NCI-H82 treated with DMSO at 0.1 percent for 48 hours (cell line): ENCODE measurements around the gene AFF1.

Experiments
- DNase-seq: peaks from one replicate; lab custom pipeline; 2025; ENCODE audit not compliant: unreplicated experiment; lab: John Stamatoyannopoulos, UW

The AFF1 gene

GRCh38 chr4:86947501-86948120 lies 12.8 kb downstream of the AFF1 start:
- no peak for DNase-seq

GRCh38 chr4:86948276-86948675 lies 13.5 kb downstream of the AFF1 start:
- no peak for DNase-seq

DNA sequence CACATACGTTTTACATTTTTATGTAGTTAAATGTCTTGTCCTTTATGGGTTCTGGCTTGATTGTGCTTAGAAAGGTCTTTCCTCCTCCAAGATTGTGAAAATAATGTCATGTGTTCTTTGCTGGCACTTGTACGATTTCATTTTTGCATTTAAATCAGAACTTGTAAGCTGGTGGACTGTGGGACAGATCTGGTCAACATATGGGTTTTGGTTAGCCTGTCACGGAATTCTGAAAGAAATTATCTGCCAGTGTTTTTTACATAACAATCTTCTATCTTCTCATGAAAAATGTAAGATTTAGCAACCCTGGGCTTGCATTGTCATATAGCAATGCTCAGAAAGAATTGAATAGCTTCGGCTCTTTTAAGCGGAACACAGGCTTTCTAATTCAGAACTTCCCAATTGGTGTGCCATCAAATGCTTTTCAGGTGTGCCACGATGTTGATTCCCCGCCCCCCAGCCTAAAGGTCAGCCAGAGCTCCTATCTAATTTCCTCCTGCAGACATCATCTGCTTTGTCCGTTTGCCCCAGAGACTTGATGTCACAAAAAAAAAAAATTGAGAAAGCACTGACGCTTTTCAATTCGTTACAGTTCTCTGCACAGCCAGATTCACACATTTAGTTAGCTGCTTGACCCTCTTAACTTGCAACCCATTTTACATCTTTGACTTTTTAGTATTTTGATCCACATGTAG lies 16.2 kb downstream of the AFF1 start:
- no peak for DNase-seq

GRCh38 chr4:86955888-86956451 lies 21.2 kb downstream of the AFF1 start:
- DNase-seq: no peak

GRCh38 chr4:86957215-86957614 lies 22.4 kb downstream of the AFF1 start:
- DNase-seq: no peak

DNA sequence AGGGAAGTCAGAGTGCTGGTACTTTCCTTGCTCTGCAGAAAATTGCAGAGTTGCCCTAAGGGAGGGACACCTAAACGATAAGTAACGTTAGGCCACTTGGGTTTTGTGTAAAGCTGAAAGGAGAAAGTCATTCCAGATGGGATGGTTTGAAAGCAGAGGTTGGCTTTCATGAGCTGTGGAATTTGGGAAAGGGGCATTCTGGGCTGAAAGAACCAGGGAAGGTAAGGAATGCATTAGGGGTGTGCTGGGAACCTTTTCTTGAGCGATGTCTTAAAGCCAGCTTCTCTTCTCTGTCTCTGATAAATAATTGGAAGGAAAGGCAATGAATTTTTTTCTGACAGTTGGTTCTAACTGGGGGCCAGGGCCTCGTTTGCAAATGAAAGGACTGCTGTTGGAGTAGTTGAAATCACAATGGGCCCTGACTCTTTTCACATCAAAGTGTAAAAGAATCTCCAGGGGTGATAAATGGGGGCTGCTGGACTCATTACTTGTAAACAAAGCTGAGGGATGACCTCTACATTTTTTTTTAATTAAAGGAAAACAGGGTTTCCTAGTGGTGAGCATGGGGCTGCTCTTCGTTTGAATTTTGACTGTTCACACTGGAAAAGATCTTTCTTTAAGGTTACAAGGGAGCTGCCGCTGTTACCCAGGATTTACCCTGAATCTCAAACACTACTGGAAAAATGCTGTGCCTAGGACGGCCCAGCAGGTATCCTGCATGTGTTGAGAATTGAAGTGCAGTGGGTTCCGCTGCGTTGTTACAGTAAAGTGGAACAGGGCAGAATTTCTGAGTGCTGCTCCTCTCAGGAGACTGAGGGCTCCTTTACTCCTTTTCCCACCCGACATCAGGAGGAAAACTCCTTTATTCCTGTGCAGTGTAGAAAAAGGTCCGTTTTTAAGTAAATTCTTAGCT lies 25.0 kb downstream of the AFF1 start:
- no peak for DNase-seq

DNA sequence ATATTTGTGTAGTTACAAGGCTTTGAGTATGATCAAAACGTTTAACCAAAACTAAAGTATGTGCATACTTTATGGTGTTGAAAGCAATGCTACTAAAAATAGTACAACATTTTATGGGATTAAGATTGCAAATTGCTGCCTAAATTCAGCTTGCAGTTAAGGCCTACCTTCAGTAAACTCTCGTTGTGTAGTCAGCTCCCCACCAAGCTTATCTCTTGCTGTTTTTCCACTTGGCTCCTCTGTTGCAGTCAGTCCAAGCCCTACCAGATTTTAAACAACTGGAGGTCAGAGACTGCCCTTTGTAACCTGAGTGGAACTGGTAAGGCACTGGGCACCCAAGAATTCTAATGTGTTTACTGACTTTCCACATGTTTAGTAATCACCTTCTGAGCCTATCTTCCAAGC lies 25.7 kb downstream of the AFF1 start:
- DNase-seq: no peak

DNA sequence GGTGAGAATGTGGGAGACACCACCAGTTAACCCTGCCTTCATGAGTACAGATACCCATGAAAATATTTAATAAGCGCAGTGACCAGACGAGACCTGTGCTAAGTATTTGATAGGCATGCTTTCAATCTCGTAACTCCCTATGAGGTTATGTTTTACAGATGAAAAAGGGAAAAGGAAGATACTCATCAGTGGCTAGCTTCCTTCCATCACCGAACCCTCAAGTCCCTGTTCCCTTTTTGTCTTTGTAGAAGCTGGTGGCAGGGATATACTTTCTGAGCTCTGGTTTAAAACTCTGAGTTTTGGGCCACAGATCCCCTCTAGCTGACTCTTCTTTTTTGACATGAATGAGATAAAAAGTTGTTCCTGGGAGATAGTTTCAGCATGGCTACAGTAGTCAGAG lies 26.3 kb downstream of the AFF1 start:
- DNase-seq: no peak

GRCh38 chr4:86961605-86962295 lies 26.9 kb downstream of the AFF1 start:
- peak; percentile 17 for DNase-seq

- no peak for DNase-seq
Measured at GRCh38 chr4:86963697-86964096, 28.9 kb downstream of the AFF1 start.

- DNase-seq: no peak
Measured at GRCh38 chr4:86965019-86965976, 30.5 kb downstream of the AFF1 start.

DNA sequence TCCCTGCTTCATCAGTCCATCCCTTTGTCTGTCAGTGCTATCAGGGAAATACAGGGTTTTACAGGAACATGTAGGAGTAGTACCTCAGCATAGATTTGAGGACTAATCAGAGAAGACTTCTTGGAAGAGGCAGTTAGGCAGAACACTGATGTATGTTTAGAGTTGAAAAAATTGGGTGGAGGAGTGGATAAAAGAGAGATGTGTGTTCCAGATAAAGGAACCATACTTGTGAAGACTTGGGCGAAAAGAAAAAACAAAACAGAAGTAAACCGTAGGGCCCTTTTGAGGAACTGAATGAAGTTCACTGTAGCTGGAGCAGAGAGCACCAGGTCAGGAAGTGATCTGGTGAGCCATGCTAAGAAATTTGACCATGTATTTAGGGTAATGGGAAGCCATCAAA lies 32.3 kb downstream of the AFF1 start:
- no peak for DNase-seq

- DNase-seq: no peak
Measured at GRCh38 chr4:86967798-86968197, 33.0 kb downstream of the AFF1 start.

- DNase-seq: no peak
Measured at GRCh38 chr4:86968547-86968946, 33.7 kb downstream of the AFF1 start.

GRCh38 chr4:86970447-86971354 lies 35.9 kb downstream of the AFF1 start:
- DNase-seq: peak; percentile 93

- no peak for DNase-seq
Measured at GRCh38 chr4:86971355-86971683, 36.5 kb downstream of the AFF1 start.

GRCh38 chr4:86972997-86973396 lies 38.2 kb downstream of the AFF1 start:
- no peak for DNase-seq

DNA sequence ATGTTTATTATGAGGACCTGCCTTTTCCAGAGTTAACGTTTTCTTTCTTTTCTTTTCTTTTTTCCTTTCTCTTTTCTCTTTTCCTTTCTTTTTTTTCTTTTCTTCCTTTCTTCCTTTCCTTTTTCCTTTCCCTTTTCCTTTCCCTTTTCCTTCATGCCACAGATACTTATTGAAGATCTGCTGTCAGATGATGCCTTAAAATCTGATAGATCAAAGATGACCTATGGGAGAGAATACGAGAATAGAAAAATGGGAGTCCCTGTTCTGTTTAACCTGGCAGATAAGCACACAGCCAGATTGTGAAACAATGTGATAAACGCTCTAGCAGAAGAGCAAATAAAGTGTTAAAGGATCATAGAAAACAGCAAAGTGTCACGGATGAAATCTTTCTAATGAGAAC lies 38.9 kb downstream of the AFF1 start:
- DNase-seq: no peak

GRCh38 chr4:86974551-86974994 lies 39.8 kb downstream of the AFF1 start:
- DNase-seq: no peak
